GM10248 (cell line): ENCODE measurements around the gene EPHA7.

Source experiments
- CTCF ChIA-PET: fragments of 300-600 bp; sonication (Branson Sonifier 250); formaldehyde crosslinking; extraction: SDS; loops from one replicate; lab custom pipeline; 2021; ENCODE audit warnings: antibody characterized with exemption; lab: Yijun Ruan, JAX
- POLR2A ChIA-PET: fragments of 350-650 bp; sonication (Branson Sonifier 250); formaldehyde crosslinking; extraction: SDS; loops from one replicate; lab custom pipeline; 2020; ENCODE audit warnings: antibody characterized with exemption; lab: Yijun Ruan, JAX
- DNase-seq: peaks from one replicate; pipeline ENCODE4 v3.0.0; 2012; ENCODE audit errors: extremely low spot score
- CTCF ChIP-seq: IDR thresholded peaks from 2 replicates; pipeline ENCODE4 v1.5.1; 2012; ENCODE audit warnings: mild to moderate bottlenecking, low read depth; ENCODE audit errors: extremely low read depth, missing control alignments, control extremely low read depth

EPHA7 gene

DNA sequence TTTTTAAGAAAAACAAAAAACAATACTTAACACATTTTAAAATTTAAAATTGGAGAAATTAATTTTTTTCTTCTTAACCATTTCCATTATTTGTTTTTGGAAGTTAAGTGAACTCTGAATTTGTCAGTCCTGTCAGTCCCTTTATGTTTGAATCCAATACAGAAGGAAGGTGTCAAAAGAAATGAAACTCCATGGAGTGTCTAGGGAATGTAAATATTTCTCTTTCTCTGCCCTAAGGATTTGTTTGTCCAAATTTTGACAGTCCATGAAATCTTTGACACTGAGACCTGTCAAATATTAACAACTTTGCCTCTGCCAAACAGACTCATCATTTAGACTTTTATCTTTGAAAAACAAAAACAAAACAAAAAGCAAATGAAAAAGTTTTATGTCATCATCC lies 166.4 kb downstream of the EPHA7 start:
- POLR2A ChIA-PET = no interaction called here
- no peak for DNase-seq
- CTCF ChIA-PET = no interaction called here
- no peak for TF ChIP-seq CTCF

DNA sequence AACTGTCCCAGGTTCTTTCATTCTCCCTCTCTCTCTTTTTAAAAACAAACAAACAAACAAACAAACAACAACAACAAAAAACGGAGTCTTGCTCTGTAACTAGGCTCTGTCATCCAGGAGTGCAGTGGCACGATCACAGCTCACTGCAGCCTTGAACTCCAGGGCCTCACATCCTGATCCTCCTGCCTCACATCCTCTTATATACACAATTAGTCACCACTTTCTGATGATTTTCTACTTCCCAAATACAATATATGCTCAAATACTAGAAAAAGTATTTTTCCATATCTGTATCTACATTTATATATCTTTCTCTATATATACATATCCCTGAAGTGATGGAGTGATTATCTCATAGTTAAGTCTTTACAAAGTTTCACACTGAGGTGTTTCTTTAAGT lies 170.7 kb downstream of the EPHA7 start:
- TF ChIP-seq CTCF = no peak
- CTCF ChIA-PET = no interaction called here
- POLR2A ChIA-PET = no interaction called here
- DNase-seq = no peak

- no peak for TF ChIP-seq CTCF
- DNase-seq = no peak
- ChIA-PET POLR2A (no interaction called here), CTCF (no interaction called here)
These were observed 176.1 kb downstream of the EPHA7 start for GRCh38 chr6:93243231-93243778.

GRCh38 chr6:93242049-93242448 lies 177.3 kb downstream of the EPHA7 start:
- TF ChIP-seq CTCF = no peak
- DNase-seq = no peak
- ChIA-PET POLR2A (no interaction called here), CTCF (no interaction called here)

DNA sequence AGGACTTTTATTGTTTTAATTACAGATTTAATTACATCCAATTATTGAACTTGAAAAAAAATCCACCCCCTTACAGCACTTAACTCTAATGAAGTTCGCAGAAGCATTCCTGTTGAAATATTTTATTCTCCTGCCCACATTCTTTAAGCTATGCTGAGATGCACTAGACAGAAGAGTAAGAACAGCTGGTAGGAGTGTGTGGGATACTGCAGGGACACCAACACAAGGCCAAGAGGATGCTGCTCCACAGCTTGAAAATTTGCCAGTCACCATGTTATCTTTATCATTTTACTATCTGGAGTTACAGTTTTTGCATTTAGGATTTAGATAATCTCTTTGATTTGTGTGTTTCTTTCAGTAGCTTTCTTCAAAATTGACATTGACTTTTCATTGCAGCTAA lies 180.7 kb downstream of the EPHA7 start:
- no peak for DNase-seq
- TF ChIP-seq CTCF = no peak
- POLR2A ChIA-PET = no interaction called here
- CTCF ChIA-PET = no interaction called here

DNA sequence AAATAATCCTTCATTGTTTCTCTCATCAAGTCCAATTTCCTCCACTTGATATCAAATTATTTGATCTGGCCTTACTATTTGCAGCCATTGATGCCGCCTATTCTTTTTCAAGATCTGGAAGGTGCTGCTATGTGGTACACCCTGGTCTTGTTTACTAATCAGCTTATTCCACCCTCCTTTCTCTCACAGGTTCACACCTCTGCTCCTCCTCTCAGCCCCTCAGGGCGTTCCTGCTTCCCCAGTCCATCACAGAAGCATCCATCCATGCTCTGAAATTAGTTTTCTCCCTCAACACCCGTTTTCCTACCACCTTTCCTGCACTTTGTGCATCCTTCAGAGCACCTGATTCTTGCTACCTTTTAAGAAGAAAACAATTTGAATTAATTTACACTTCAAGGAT lies 183.6 kb downstream of the EPHA7 start:
- POLR2A ChIA-PET = no interaction called here
- CTCF ChIA-PET = no interaction called here
- DNase-seq = no peak
- no peak for TF ChIP-seq CTCF

DNA sequence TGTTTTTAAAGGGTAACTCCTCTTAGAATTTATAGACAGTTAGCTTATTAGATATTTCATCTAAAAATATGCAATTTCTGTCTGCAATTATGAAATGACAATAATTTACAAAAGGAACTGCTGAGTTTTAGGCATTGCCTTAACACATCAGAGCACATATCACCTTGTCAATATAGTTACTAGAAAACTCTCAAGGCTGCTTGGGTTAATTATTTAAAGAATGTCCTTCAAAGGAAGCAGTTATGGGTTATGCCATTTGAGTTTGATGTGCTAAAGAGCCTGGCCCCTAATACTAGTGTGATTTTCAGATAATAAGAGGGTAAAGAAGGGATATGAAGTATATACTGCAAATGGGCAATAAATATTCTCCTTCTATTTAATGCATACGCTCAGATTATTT lies 192.5 kb downstream of the EPHA7 start:
- ChIA-PET CTCF (no interaction called here), POLR2A (no interaction called here)
- DNase-seq = no peak
- TF ChIP-seq CTCF = no peak
